Nephron (organoid): Measurements from ENCODE around the gene LY86.

Experiments
- H3K27ac Mint-ChIP-seq, 3 experiments: 2 replicates each; pipeline ENCODE4 v1.8.0; 2020; ENCODE audit warnings: mixed read lengths in 3 of 3, mild to moderate bottlenecking in 2 of 3, moderate library complexity in 1 of 3
- H3K27me3 Mint-ChIP-seq: 2 replicates; pipeline ENCODE4 v1.8.0; 2021; ENCODE audit warnings: low read depth, mild to moderate bottlenecking, moderate library complexity, mixed read lengths
- H3K36me3 Mint-ChIP-seq: 2 replicates; pipeline ENCODE4 v1.8.0; 2020; ENCODE audit warnings: low read depth, mixed read lengths
- H3K4me1 Mint-ChIP-seq: 2 replicates; pipeline ENCODE4 v1.8.0; 2020; ENCODE audit warnings: mixed read lengths
- H3K4me3 Mint-ChIP-seq, 3 experiments: 2 replicates each; pipeline ENCODE4 v1.8.0; 2020; ENCODE audit warnings: mild to moderate bottlenecking in 3 of 3, mixed read lengths in 3 of 3, moderate library complexity in 2 of 3
- H3K9me3 Mint-ChIP-seq: 2 replicates; pipeline ENCODE4 v1.8.0; 2020; ENCODE audit warnings: mixed read lengths
- TF ChIP-seq, protein P1 (sequence below), 3 experiments: fragments of 200-600 bp; sonication (generic); IDR thresholded peaks; one replicate each; pipeline ENCODE4 v1.5.0; 2021; ENCODE audit warnings: antibody characterized with exemption in 3 of 3; ENCODE audit not compliant: unreplicated experiment in 3 of 3

Gene LY86

DNA sequence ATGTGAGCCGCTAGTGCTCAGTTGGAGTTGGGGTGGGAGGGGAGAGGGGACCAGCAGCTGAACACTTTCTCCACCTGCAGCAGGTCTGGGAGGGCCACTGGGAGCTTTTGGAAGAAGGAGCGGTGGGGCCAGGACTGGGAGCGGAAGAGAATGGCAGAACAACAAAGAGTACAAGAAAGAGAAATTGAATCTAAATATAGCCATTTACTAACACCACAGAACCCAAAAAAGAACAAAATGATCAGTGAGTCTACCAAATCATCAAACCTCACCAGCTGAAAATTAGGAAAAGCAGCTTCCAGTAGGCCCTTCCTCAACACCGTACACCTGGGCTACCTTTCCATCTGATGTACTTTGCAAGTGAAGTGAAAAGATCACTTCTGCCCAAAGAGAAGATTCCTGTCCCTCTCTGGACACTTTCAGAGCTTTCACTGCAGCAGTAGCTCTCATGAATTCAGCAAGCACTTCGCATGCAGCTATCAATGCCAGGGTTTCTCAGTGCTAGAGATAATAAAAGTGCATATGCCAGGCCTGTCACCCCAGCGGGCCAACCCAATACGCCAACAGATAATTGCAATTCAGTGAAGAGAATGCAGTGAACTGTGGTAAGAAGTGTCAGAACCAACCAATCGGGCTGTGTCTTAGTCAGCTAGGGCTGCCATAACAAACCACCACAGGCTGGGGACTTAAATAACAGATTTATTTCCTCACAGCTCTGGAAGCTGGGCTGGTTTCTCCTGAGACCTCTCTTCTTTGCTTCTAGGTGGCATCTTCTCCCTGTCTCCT is 597 bp downstream of the LY86 start:
- Mint-ChIP-seq H3K4me1 (peaks cover 20% of the 10 kb centered on the region), H3K9me3 (no peaks in the 10 kb centered on the region), H3K27ac (no peak overlapping the region), H3K4me3 (no peak overlapping the region), H3K27me3 (no peaks in the 10 kb centered on the region), H3K36me3 (no peaks in the 10 kb centered on the region)
- TF ChIP-seq, protein P1, sequence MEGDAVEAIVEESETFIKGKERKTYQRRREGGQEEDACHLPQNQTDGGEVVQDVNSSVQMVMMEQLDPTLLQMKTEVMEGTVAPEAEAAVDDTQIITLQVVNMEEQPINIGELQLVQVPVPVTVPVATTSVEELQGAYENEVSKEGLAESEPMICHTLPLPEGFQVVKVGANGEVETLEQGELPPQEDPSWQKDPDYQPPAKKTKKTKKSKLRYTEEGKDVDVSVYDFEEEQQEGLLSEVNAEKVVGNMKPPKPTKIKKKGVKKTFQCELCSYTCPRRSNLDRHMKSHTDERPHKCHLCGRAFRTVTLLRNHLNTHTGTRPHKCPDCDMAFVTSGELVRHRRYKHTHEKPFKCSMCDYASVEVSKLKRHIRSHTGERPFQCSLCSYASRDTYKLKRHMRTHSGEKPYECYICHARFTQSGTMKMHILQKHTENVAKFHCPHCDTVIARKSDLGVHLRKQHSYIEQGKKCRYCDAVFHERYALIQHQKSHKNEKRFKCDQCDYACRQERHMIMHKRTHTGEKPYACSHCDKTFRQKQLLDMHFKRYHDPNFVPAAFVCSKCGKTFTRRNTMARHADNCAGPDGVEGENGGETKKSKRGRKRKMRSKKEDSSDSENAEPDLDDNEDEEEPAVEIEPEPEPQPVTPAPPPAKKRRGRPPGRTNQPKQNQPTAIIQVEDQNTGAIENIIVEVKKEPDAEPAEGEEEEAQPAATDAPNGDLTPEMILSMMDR (IDR thresholded peaks at IDR 0.05; ENCODE audit: unreplicated experiment in 3 of 3): no peak

DNA sequence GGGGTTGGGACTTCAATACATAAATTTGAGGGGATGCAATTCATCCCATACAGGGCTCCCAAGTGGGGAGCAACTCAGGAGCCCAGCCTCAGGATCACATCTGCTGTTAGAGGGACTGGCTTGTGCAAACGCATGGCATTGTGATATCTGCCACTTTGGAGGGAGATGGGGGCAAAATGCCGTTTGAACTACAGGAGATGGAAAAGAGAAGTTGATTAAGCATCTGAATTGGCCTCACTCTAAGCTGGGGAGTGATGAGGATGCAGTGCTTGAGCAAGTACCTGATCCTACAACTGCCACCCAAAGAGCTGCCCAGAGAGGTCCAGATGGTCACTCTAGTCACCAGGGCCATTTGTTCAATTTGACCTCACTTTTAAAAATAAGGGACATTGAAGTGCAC is 2.0 kb downstream of the LY86 start:
- H3K9me3 Mint-ChIP-seq: no peaks in the 10 kb centered on the region

DNA sequence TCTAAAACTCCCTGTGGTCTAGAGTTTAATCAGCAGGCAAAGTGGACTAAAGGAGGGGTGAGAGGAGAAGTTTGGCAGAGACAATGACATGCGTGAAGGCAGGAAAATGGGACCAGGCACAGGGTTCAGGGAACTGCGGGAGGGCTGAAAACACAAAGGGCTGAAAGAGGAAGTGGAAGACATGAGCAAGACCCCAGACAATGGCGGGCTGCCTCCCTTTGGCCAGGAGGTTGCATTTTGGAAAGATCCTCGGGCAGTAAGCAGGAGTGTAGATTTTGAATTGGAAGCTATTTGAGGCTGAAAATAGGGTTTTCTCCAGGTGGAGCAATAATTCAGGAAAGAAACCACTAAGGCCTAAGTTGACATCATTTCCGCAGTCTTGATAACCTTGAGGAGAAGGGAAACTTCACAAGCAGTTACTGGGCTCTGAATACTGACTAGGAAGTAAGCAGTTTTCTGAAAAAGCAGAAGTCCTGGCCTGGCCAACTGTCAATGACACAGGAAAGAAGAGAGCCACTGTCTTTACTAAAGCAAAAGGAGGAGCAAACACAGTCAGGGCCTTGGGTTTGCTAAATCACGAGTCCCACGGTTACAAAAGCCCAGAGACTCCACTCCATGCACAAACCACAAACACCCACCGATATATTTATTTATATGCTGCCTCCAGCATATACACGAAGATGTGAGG is 3.4 kb downstream of the LY86 start:
- Mint-ChIP-seq H3K27ac (peak overlapping the region in 1 of 3 experiments; percentile 11), H3K4me1 (peaks cover 31% of the 10 kb centered on the region), H3K27me3 (no peaks in the 10 kb centered on the region)

More for the DNA sequence above, 2.0 kb downstream of the LY86 start:
- Mint-ChIP-seq H3K4me1 (peaks cover 20% of the 10 kb centered on the region), H3K27ac (no peak overlapping the region), H3K27me3 (no peaks in the 10 kb centered on the region), H3K4me3 (no peak overlapping the region), H3K36me3 (no peaks in the 10 kb centered on the region)
- TF ChIP-seq, protein P1 (IDR thresholded peaks at IDR 0.05; ENCODE audit: unreplicated experiment in 3 of 3): no peak

DNA sequence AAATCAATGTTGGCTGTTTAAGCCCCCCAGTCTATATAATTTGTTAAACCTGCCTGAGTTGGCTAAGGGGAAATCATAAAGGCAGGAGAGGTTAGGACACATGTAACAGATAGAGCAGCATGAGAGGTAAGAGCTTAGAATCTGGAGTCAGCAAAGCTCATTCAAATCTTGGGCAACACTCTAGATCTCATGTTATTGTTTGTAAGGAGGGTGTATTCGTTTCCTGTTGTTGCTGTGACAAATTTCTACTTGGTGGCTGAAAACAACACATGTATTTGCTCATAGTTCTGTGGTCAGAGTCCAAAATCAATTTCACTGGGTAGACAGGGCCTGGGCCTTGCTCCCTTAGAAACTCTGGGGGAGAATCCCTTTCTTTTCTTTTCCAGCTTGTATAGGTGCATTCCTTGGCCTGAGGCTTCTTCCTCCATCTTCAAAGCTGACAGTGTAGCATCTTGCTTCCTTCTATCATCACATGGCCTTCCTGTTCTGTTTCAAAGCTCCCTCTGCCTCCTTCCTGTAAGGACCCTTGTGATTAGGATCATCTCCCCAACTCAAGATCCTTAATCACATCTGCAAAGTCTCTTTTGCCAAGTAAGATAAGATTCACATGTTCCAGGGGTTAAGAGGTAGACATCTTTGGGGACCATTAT is 4.4 kb downstream of the LY86 start:
- Mint-ChIP-seq H3K36me3 (no peaks in the 10 kb centered on the region), H3K27ac (no peak overlapping the region), H3K4me1 (peaks cover 28% of the 10 kb centered on the region), H3K9me3 (no peaks in the 10 kb centered on the region), H3K4me3 (no peak overlapping the region), H3K27me3 (no peaks in the 10 kb centered on the region)
- TF ChIP-seq, protein P1 (IDR thresholded peaks at IDR 0.05; ENCODE audit: unreplicated experiment in 3 of 3): no peak

More for the DNA sequence above, 3.4 kb downstream of the LY86 start:
- Mint-ChIP-seq H3K9me3 (no peaks in the 10 kb centered on the region), H3K36me3 (no peaks in the 10 kb centered on the region), H3K4me3 (no peak overlapping the region)
- TF ChIP-seq, protein P1 (IDR thresholded peaks at IDR 0.05; ENCODE audit: unreplicated experiment in 3 of 3): no peak

DNA sequence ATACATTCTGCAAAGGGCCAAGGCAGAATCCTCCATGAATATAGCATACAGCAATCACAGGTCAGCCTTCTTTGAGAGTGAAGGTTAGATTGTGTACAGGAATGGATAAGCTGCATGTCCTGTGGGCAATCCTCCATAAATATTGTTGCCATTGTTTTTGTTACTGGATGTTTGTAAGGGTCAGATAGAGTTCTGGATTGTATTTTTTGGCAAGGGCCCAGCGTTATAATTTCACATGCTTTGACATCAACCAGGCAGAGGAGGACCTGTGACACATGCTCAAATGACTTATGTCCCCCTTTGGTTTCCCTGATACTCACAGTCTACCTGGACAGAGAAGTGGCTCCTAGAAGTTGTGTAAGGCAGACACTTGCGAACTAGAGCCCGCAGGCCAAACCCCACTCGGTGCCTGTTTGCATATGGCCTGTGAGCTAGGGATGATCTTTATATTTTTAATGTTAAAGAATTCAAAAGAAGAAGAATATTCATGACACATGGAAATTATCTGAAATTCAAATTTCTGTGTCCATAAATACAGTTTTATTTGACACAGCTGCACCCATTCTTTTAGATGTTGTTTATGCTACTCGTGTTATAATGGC is 5.4 kb downstream of the LY86 start:
- Mint-ChIP-seq H3K4me3 (no peak overlapping the region), H3K36me3 (no peaks in the 10 kb centered on the region), H3K9me3 (no peaks in the 10 kb centered on the region), H3K27me3 (no peaks in the 10 kb centered on the region), H3K4me1 (peaks cover 26% of the 10 kb centered on the region), H3K27ac (no peak overlapping the region)
- TF ChIP-seq, protein P1 (IDR thresholded peaks at IDR 0.05; ENCODE audit: unreplicated experiment in 3 of 3): no peak
